Activated B cell treated with CpG ODN at 0.5 μM for 24 hours (primary cell): Measurements from ENCODE around the gene GRAMD2B. TPM values are rescaled to one million over a fixed set of nuclear protein-coding genes. Genes with fewer than 3 reads are reported as not detected.

ENCODE experiments used
- ATAC-seq: fragments of 200-7000 bp; cut with Tn5 transposase; one replicate; pipeline ENCODE4 v1.10.0; 2021; ENCODE audit warnings: low read depth, mild to moderate bottlenecking, moderate library complexity
- CTCF ChIA-PET: fragments of 350-600 bp; sonication (Branson Sonifier 250); formaldehyde crosslinking; loops from one replicate; lab custom pipeline; 2021; ENCODE audit warnings: antibody characterized with exemption; lab: Charles Lee
- POLR2A ChIA-PET: fragments of 350-600 bp; sonication (Branson Sonifier 250); formaldehyde crosslinking; loops from one replicate; lab custom pipeline; 2021; ENCODE audit warnings: antibody characterized with exemption; lab: Charles Lee
- DNase-seq: peaks from one replicate; pipeline ENCODE4 v3.0.0; 2022
- H3K27ac Mint-ChIP-seq: one replicate; pipeline ENCODE4 v1.8.0; 2020; ENCODE audit warnings: mixed read lengths
- H3K27me3 Mint-ChIP-seq: one replicate; pipeline ENCODE4 v1.8.0; 2021; ENCODE audit warnings: mixed read lengths
- H3K36me3 Mint-ChIP-seq: one replicate; pipeline ENCODE4 v1.8.0; 2021; ENCODE audit warnings: low read depth, mixed read lengths
- H3K4me1 Mint-ChIP-seq: one replicate; pipeline ENCODE4 v1.8.0; 2021; ENCODE audit warnings: mixed read lengths
- H3K4me3 Mint-ChIP-seq: one replicate; pipeline ENCODE4 v1.8.0; 2020; ENCODE audit warnings: mild to moderate bottlenecking, mixed read lengths
- H3K9me3 Mint-ChIP-seq: one replicate; pipeline ENCODE4 v1.8.0; 2020; ENCODE audit warnings: mixed read lengths
- intact Hi-C: fragments of 100-400 bp; cut with micrococcal nuclease; formaldehyde crosslinking; loops from one replicate; pipeline ENCODE4 v1.15.1; 2024
- total RNA-seq: library from RNA; stranded (reverse); gene quantifications from 2 replicates; pipeline ENCODE4 v1.2.3, GENCODE V29; 2022
- TF ChIP-seq, protein P1 (sequence below): fragments of 200-600 bp; IDR thresholded peaks from one replicate; pipeline ENCODE4 v1.8.0; 2022; ENCODE audit warnings: antibody characterized with exemption, mild to moderate bottlenecking

The GRAMD2B gene
- total RNA-seq, 1 donor from 2014 or later: 4.9 TPM

GRCh38 chr5:126512451-126512850, 89.2 kb downstream of the GRAMD2B start:
- Mint-ChIP-seq H3K9me3 (no peaks in the 10 kb centered on the region), H3K36me3 (no peaks in the 10 kb centered on the region), H3K4me3 (no peak overlapping the region), H3K27ac (no peak overlapping the region), H3K4me1 (peaks cover 10% of the 10 kb centered on the region), H3K27me3 (no peaks in the 10 kb centered on the region)
- CTCF ChIA-PET: no interaction called here
- ATAC-seq (no peak), DNase-seq (no peak)
- POLR2A ChIA-PET: no interaction called here
- intact Hi-C loops: no loop called here
- TF ChIP-seq, protein P1, sequence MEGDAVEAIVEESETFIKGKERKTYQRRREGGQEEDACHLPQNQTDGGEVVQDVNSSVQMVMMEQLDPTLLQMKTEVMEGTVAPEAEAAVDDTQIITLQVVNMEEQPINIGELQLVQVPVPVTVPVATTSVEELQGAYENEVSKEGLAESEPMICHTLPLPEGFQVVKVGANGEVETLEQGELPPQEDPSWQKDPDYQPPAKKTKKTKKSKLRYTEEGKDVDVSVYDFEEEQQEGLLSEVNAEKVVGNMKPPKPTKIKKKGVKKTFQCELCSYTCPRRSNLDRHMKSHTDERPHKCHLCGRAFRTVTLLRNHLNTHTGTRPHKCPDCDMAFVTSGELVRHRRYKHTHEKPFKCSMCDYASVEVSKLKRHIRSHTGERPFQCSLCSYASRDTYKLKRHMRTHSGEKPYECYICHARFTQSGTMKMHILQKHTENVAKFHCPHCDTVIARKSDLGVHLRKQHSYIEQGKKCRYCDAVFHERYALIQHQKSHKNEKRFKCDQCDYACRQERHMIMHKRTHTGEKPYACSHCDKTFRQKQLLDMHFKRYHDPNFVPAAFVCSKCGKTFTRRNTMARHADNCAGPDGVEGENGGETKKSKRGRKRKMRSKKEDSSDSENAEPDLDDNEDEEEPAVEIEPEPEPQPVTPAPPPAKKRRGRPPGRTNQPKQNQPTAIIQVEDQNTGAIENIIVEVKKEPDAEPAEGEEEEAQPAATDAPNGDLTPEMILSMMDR: no peak

DNA sequence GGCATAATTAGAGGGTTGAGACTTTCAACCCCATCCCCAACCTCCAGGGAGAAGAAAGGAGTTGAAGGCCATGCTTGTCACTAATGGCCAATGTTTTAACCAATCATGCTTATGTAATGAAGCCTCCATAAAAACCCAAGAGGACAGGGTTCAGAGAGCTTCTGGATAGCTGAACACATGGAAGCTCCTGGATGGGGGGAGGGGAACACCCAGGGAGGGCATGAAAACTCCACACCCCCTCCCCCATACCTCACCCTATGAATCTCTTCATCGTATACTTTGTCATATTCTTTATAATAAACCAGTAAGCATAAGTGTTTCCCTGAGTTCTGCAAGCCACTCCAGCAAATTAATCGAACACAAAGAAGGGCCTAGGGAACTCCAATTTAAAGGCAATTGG, 90.1 kb downstream of the GRAMD2B start:
- ATAC-seq (no peak), DNase-seq (no peak)
- ChIA-PET CTCF (no interaction called here), POLR2A (no interaction called here)
- H3K4me3 Mint-ChIP-seq: no peak overlapping the region
- intact Hi-C loops: no loop called here
- H3K9me3 Mint-ChIP-seq: no peaks in the 10 kb centered on the region
- TF ChIP-seq, protein P1: no peak
- peaks cover 10% of the 10 kb centered on the region for H3K4me1 Mint-ChIP-seq
- H3K27ac Mint-ChIP-seq: no peak overlapping the region
- no peaks in the 10 kb centered on the region for H3K27me3 Mint-ChIP-seq
- H3K36me3 Mint-ChIP-seq: no peaks in the 10 kb centered on the region

DNA sequence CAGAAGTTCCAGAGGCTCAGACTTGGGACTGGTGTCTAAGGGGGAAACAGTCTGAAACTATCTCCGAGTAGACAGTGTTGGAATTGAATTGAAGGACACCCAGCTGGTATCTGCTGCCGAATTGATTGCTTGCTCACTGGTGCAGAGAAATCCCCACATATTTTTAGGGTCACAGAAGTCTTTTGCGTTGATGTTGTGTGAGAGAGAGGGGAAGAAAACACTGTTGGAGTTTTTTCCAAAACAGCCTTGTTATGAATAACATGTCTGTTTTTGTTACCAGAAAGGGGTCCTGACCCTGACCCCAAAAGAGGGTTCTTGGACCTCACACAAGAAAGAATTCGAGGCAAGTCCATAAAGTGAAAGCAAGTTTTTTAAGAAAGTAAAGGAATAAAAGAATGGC, 90.5 kb downstream of the GRAMD2B start:
- ATAC-seq (no peak), DNase-seq (no peak)
- Mint-ChIP-seq H3K9me3 (no peaks in the 10 kb centered on the region), H3K4me3 (no peak overlapping the region), H3K27me3 (no peaks in the 10 kb centered on the region), H3K4me1 (peaks cover 6% of the 10 kb centered on the region), H3K27ac (no peak overlapping the region), H3K36me3 (no peaks in the 10 kb centered on the region)
- ChIA-PET POLR2A (no interaction called here), CTCF (no interaction called here)
- intact Hi-C loops: no loop called here
- TF ChIP-seq, protein P1: no peak

DNA sequence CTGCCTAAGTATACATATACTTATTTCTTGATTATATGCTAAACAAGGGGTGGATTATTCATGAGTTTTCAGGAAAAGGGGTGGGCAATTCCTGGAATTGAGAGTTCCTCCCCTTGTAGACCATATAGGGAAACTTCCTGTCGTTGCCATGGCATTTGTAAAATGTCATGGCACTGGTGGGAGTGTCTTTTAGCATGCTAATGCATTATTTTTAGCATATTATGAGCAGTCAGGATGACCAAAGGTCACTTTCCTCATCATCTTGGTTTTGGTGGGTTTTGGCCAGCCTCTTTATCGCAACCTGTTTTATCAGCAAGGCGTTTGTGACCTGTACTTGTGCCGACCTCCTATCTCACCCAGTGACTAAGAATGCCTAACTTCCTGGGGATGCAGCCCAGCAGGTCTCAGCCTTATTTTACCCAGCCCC, 90.9 kb downstream of the GRAMD2B start:
- H3K9me3 Mint-ChIP-seq: no peaks in the 10 kb centered on the region
- no peak for DNase-seq
- ChIA-PET POLR2A (no interaction called here), CTCF (no interaction called here)
- H3K36me3 Mint-ChIP-seq: no peaks in the 10 kb centered on the region
- H3K4me3 Mint-ChIP-seq: no peak overlapping the region
- H3K4me1 Mint-ChIP-seq: peaks cover 1% of the 10 kb centered on the region
- TF ChIP-seq, protein P1: no peak
- no peak for ATAC-seq
- H3K27me3 Mint-ChIP-seq: no peaks in the 10 kb centered on the region
- no peak overlapping the region for H3K27ac Mint-ChIP-seq
- intact Hi-C loops: no loop called here

GRCh38 chr5:126514558-126515141, 91.4 kb downstream of the GRAMD2B start:
- TF ChIP-seq, protein P1: no peak
- H3K27ac Mint-ChIP-seq: no peak overlapping the region
- no peaks in the 10 kb centered on the region for H3K4me1 Mint-ChIP-seq
- H3K4me3 Mint-ChIP-seq: no peak overlapping the region
- H3K27me3 Mint-ChIP-seq: peaks cover 2% of the 10 kb centered on the region
- intact Hi-C loops: no loop called here
- ChIA-PET POLR2A (no interaction called here), CTCF (no interaction called here)
- ATAC-seq (no peak), DNase-seq (no peak)
- H3K36me3 Mint-ChIP-seq: no peaks in the 10 kb centered on the region
- H3K9me3 Mint-ChIP-seq: no peaks in the 10 kb centered on the region
